Tibial nerve (tissue), 3 donors: ENCODE measurements around the gene CLDN9.

Experiments used
- CTCF ChIP-seq, 5 experiments: fragments of 200-600 bp in 3 of 5; fragments of 450-650 bp in 2 of 5; sonication (generic) in 3 of 5; IDR thresholded peaks; one replicate each; pipeline ENCODE4 v1.5.1; 2016 to 2019; ENCODE audit warnings: antibody characterized with exemption in 5 of 5, mild to moderate bottlenecking in 3 of 5, moderate library complexity in 2 of 5
- POLR2A ChIP-seq, 2 donors: fragments of 450-650 bp; IDR thresholded peaks; one replicate each; pipeline ENCODE4 v1.6.1; 2017; ENCODE audit warnings: antibody characterized with exemption in 2 of 2, mild to moderate bottlenecking in 2 of 2, moderate library complexity in 2 of 2

GRCh38 chr16:3020247-3020603 lies 7.5 kb downstream of the CLDN9 start, which contains the start of gene TNFRSF12A:
- peak; percentile 75 to 82 for TF ChIP-seq POLR2A (IDR thresholded peaks at IDR 0.05)
- peak in 2 of 5 experiments; percentile 44 to 45 for TF ChIP-seq CTCF (IDR thresholded peaks at IDR 0.05)
